Upper lobe of left lung (tissue), 6 donors: ENCODE results near the gene IGFN1. TPM values are rescaled to one million over a fixed set of nuclear protein-coding genes. Genes with fewer than 3 reads are reported as not detected.

Experiments used
- ATAC-seq, 2 donors: fragments of 200-7000 bp; cut with Tn5 transposase; one replicate each; pipeline ENCODE4 v1.9.1; 2022; ENCODE audit warnings: mild to moderate bottlenecking in 2 of 2, moderate library complexity in 2 of 2; ENCODE audit not compliant: low FRiP score in 2 of 2
- DNase-seq, 2 donors: peaks; one replicate each; pipeline ENCODE4 v3.0.0-alpha.2; 2019 to 2020
- H3K27ac ChIP-seq, 4 donors: fragments of 200-600 bp; sonication (generic); one replicate each; pipeline ENCODE4 v1.5.1; 2016 to 2019
- H3K27me3 ChIP-seq, 4 donors: fragments of 200-600 bp; sonication (generic); one replicate each; pipeline ENCODE4 v1.5.1; 2017 to 2019
- H3K36me3 ChIP-seq, 4 donors: fragments of 200-600 bp; sonication (generic); one replicate each; pipeline ENCODE4 v1.5.1; 2016 to 2019
- H3K4me1 ChIP-seq, 4 donors: fragments of 200-600 bp; sonication (generic); one replicate each; pipeline ENCODE4 v1.5.1; 2018 to 2019
- H3K4me3 ChIP-seq, 4 donors: fragments of 200-600 bp; sonication (generic); one replicate each; pipeline ENCODE4 v1.5.1; 2017 to 2019; ENCODE audit warnings: mild to moderate bottlenecking in 2 of 4, moderate library complexity in 1 of 4
- H3K9me3 ChIP-seq, 4 donors: fragments of 200-600 bp; sonication (generic); one replicate each; pipeline ENCODE4 v1.5.1; 2018 to 2019
- EP300 ChIP-seq, 4 donors: sonication (generic); formaldehyde crosslinking; IDR thresholded peaks; one replicate each; pipeline ENCODE4 v1.5.1; 2017; ENCODE audit warnings: antibody characterized with exemption in 4 of 4, control low read depth in 2 of 4
- POLR2A ChIP-seq, 4 donors: fragments of 450-650 bp; IDR thresholded peaks; one replicate each; pipeline ENCODE4 v1.5.1; 2016 to 2017; ENCODE audit warnings: antibody characterized with exemption in 4 of 4, mild to moderate bottlenecking in 2 of 4
- POLR2AphosphoS5 ChIP-seq, 2 donors: sonication (generic); formaldehyde crosslinking; IDR thresholded peaks; one replicate each; pipeline ENCODE4 v1.5.1; 2017; ENCODE audit warnings: antibody characterized with exemption in 2 of 2
- WGBS, 2 donors: methylation state at CpG; one replicate each; pipeline ENCODE4 v1.1.5; 2017 to 2018; 5-methylcytosine and 5-hydroxymethylcytosine counted together
- total RNA-seq, 6 donors: library from RNA; depleted of rRNA in 4 of 6; stranded (reverse); fragments of >200 nt in 4 of 6; gene quantifications; one replicate each; pipeline versions ENCODE4 v1.1.0 to v1.2.1, GENCODE V29; 2016 to 2021
- TF ChIP-seq, protein P1 (sequence below), 6 experiments: fragments of 450-650 bp in 4 of 6; fragments of 200-600 bp in 2 of 6; sonication (generic) in 2 of 6; IDR thresholded peaks; one replicate each; pipeline ENCODE4 v1.5.1; 2016 to 2019; ENCODE audit warnings: antibody characterized with exemption in 6 of 6
- donor health status: DM: no; HTN: no; CAD: no; lungs with moderate emphysema.
- donor health status: DM: no; HTN: yes; CAD: no; lungs with severe emphysema.

Gene IGFN1
- total RNA-seq: 1 to 10 TPM in 1 of 6 donors, under 1 TPM in 3, not detected in 2; 0.11 to 6.3 (median 0.79) TPM

GRCh38 chr1:201190624-201191051 is at the start of gene IGFN1:
Gene IGFN1, plus strand, starts transcription at chr1:201190824. Its CDS starts 2,470 bp downstream, at chr1:201193294.
- no peak for ATAC-seq
- H3K36me3 ChIP-seq: no peaks in the 10 kb centered on the region
- H3K4me1 ChIP-seq: no peaks in the 10 kb centered on the region
- TF ChIP-seq POLR2A (IDR thresholded peaks at IDR 0.05): no peak
- TF ChIP-seq EP300 (IDR thresholded peaks at IDR 0.05): no peak
- TF ChIP-seq POLR2AphosphoS5 (IDR thresholded peaks at IDR 0.05): no peak
- TF ChIP-seq, protein P1, sequence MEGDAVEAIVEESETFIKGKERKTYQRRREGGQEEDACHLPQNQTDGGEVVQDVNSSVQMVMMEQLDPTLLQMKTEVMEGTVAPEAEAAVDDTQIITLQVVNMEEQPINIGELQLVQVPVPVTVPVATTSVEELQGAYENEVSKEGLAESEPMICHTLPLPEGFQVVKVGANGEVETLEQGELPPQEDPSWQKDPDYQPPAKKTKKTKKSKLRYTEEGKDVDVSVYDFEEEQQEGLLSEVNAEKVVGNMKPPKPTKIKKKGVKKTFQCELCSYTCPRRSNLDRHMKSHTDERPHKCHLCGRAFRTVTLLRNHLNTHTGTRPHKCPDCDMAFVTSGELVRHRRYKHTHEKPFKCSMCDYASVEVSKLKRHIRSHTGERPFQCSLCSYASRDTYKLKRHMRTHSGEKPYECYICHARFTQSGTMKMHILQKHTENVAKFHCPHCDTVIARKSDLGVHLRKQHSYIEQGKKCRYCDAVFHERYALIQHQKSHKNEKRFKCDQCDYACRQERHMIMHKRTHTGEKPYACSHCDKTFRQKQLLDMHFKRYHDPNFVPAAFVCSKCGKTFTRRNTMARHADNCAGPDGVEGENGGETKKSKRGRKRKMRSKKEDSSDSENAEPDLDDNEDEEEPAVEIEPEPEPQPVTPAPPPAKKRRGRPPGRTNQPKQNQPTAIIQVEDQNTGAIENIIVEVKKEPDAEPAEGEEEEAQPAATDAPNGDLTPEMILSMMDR (IDR thresholded peaks at IDR 0.05): no peak
- H3K4me3 ChIP-seq: no peak within 1 kb of the TSS
- no peaks in the 10 kb centered on the region for H3K27me3 ChIP-seq
- 60 to 62% methylated on average over 7 to 9 of the region's 9 CpGs for WGBS, 2 donors
- peak in 1 of 2 donors; percentile 36 for DNase-seq
- no peaks in the 10 kb centered on the region for H3K9me3 ChIP-seq
- no peak within 1 kb of the TSS for H3K27ac ChIP-seq

DNA sequence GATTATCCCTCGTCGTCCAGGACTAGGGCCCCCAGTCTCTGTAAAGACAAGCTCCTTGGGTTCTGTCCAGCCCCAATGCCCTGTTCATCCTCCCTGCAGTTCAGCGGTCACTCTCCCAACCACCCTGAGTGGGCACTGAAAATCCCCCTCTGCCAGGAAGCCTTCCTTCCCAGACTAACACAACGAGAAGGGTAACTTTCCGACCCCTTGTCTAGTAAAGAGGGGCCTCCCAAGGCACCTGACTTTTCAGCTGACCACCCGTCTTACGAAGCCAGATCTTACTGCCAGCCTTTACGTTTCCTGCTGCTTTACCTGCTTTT is 49.7 kb upstream of the IGFN1 start:
- ATAC-seq (no peak), DNase-seq (no peak)
- H3K4me3 ChIP-seq: no peak overlapping the region
- TF ChIP-seq POLR2A (IDR thresholded peaks at IDR 0.05) (no peak), EP300 (IDR thresholded peaks at IDR 0.05) (no peak), POLR2AphosphoS5 (IDR thresholded peaks at IDR 0.05) (no peak)
- TF ChIP-seq, protein P1 (IDR thresholded peaks at IDR 0.05): no peak
- H3K27ac ChIP-seq: no peak overlapping the region
- H3K36me3 ChIP-seq: peaks cover 25 to 95% (median 53%) of the 10 kb centered on the region in 4 donors
- no peaks in the 10 kb centered on the region for H3K27me3 ChIP-seq
- no peaks in the 10 kb centered on the region for H3K9me3 ChIP-seq
- 87 to 96% methylated on average over 8 of the region's 8 CpGs for WGBS, 2 donors
- H3K4me1 ChIP-seq: no peaks in the 10 kb centered on the region

DNA sequence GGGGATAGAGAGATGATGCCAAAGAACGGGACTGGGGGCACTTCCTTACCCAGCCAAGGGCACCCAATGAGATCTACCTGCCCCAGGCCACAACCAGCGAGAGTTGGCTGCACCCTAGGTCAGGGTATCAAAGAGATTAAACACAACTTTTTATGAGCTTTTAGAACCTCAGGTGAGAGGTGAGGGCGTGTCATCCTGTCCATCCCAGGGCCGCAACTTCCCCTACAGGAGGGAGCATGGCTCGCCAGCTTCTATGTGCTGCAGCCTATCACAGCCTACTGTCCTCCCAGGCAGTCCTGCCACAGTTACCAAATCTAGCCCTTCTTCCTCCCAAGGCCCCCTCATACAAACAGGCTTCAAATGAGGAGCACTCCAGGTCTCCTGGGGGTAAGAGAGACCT is 49.2 kb upstream of the IGFN1 start:
- no peak overlapping the region for H3K27ac ChIP-seq
- DNase-seq: no peak
- no peak overlapping the region for H3K4me3 ChIP-seq
- H3K27me3 ChIP-seq: no peaks in the 10 kb centered on the region
- peaks cover 26 to 95% (median 57%) of the 10 kb centered on the region in 4 donors for H3K36me3 ChIP-seq
- WGBS, 2 donors: 95 to 100% methylated on average over 2 to 5 of the region's 5 CpGs
- H3K9me3 ChIP-seq: no peaks in the 10 kb centered on the region
- no peak for TF ChIP-seq POLR2A (IDR thresholded peaks at IDR 0.05)
- TF ChIP-seq EP300 (IDR thresholded peaks at IDR 0.05): no peak
- no peak for TF ChIP-seq POLR2AphosphoS5 (IDR thresholded peaks at IDR 0.05)
- TF ChIP-seq, protein P1 (IDR thresholded peaks at IDR 0.05): no peak
- no peaks in the 10 kb centered on the region for H3K4me1 ChIP-seq
- no peak for ATAC-seq

- TF ChIP-seq POLR2A (IDR thresholded peaks at IDR 0.05) (no peak), POLR2AphosphoS5 (IDR thresholded peaks at IDR 0.05) (no peak), EP300 (IDR thresholded peaks at IDR 0.05) (no peak)
- TF ChIP-seq, protein P1 (IDR thresholded peaks at IDR 0.05): no peak
- no peak overlapping the region for H3K4me3 ChIP-seq
- DNase-seq (no peak), ATAC-seq (peak in 1 of 2 donors; percentile 53)
- 90 to 95% methylated on average over 14 to 16 of the region's 16 CpGs for WGBS, 2 donors
- no peaks in the 10 kb centered on the region for H3K4me1 ChIP-seq
- H3K9me3 ChIP-seq: no peaks in the 10 kb centered on the region
- peaks cover 28 to 96% (median 60%) of the 10 kb centered on the region in 4 donors for H3K36me3 ChIP-seq
- H3K27me3 ChIP-seq: no peaks in the 10 kb centered on the region
- no peak overlapping the region for H3K27ac ChIP-seq
Observed at GRCh38 chr1:201142011-201142848, 48.4 kb upstream of the IGFN1 start.
